ENCODE data around the gene CALCB. TPM values are rescaled to one million over a fixed set of nuclear protein-coding genes. Genes with fewer than 3 reads are reported as not detected.

Gene CALCB
- total RNA-seq, 1 experiment from 2014 or later: not detected

- Histone ChIP-seq H3K23ac (ENCODE audit: insufficient read length, low read depth, low read length) (no peak overlapping the region), H3K4me2 (ENCODE audit: insufficient read depth, insufficient read length, low read length) (no peak overlapping the region), H3K79me2 (ENCODE audit: insufficient read depth, low read length) (no peaks in the 10 kb centered on the region), H4K8ac (replicated peaks; ENCODE audit: insufficient read length, low read depth, low read length) (no peak overlapping the region), H2BK12ac (ENCODE audit: insufficient read length, low read depth, low read length) (no peak overlapping the region), H3K56ac (ENCODE audit: insufficient read length, low read depth, low read length) (no peak overlapping the region), H3K18ac (ENCODE audit: insufficient read length, low read depth, low read length) (no peak overlapping the region), H3T11ph (ENCODE audit: low read length) (no peak overlapping the region), H4K20me1 (ENCODE audit: control insufficient read depth, insufficient read depth, insufficient read length) (no peaks in the 10 kb centered on the region), H3K9ac (ENCODE audit: extremely low read depth, insufficient read length, low read length) (no peak overlapping the region), H2AFZ (ENCODE audit: low read length) (no peak overlapping the region), H4K5ac (ENCODE audit: insufficient read length, low read depth, low read length) (no peak overlapping the region), H3K27me3 (ENCODE audit: insufficient read depth, low read length) (no peaks in the 10 kb centered on the region), H2BK120ac (ENCODE audit: low read depth, low read length, poor library complexity, severe bottlenecking) (no peak overlapping the region), H3K4me1 (ENCODE audit: insufficient read depth, low read length) (no peaks in the 10 kb centered on the region), H3K4ac (ENCODE audit: low read depth, low read length) (no peak overlapping the region), H3K27ac (ENCODE audit: insufficient read length, low read depth, low read length) (no peak overlapping the region), H2BK5ac (ENCODE audit: insufficient read length, low read length) (no peak overlapping the region), H4K91ac (ENCODE audit: insufficient read length, low read depth, low read length) (no peak overlapping the region), H3K14ac (ENCODE audit: insufficient read depth, low read length) (no peak overlapping the region), H2AK5ac (ENCODE audit: insufficient read length, low read length) (no peak overlapping the region), H3K79me1 (ENCODE audit: insufficient read depth, low read depth, low read length, poor library complexity, severe bottlenecking) (no peaks in the 10 kb centered on the region), H2BK20ac (ENCODE audit: low read depth, low read length, poor library complexity, severe bottlenecking) (no peak overlapping the region), H2BK15ac (ENCODE audit: low read depth, low read length) (no peak overlapping the region), H3K23me2 (ENCODE audit: insufficient read length, low read depth, low read length, poor library complexity, severe bottlenecking) (no peaks in the 10 kb centered on the region), H3K9me3 (ENCODE audit: control insufficient read depth, low read depth, low read length) (no peaks in the 10 kb centered on the region)
- Mint-ChIP-seq H3K27ac (no peak overlapping the region), H3K36me3 (ENCODE audit: insufficient read depth in 1 of 3, low read depth in 3 of 3) (peaks cover 0 to 2% (median 0%) of the 10 kb centered on the region in 3 experiments; a peak in 1 of 7 replicates), H3K27me3 (ENCODE audit: low read depth) (no peaks in the 10 kb centered on the region), H3K4me3 (no peak overlapping the region), H3K4me1 (no peaks in the 10 kb centered on the region), H3K9me3 (no peaks in the 10 kb centered on the region)
- no peak for DNase-seq
- TF ChIP-seq, protein P1, sequence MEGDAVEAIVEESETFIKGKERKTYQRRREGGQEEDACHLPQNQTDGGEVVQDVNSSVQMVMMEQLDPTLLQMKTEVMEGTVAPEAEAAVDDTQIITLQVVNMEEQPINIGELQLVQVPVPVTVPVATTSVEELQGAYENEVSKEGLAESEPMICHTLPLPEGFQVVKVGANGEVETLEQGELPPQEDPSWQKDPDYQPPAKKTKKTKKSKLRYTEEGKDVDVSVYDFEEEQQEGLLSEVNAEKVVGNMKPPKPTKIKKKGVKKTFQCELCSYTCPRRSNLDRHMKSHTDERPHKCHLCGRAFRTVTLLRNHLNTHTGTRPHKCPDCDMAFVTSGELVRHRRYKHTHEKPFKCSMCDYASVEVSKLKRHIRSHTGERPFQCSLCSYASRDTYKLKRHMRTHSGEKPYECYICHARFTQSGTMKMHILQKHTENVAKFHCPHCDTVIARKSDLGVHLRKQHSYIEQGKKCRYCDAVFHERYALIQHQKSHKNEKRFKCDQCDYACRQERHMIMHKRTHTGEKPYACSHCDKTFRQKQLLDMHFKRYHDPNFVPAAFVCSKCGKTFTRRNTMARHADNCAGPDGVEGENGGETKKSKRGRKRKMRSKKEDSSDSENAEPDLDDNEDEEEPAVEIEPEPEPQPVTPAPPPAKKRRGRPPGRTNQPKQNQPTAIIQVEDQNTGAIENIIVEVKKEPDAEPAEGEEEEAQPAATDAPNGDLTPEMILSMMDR (conservative IDR thresholded peaks at IDR 0.05): no peak
- no CpG with 5 or more reads among the region's 1 CpG for WGBS (ENCODE audit: extremely low coverage, insufficient read length, low lambda C conversion rate)
These were observed 16.1 kb upstream of the CALCB start for GRCh38 chr11:15057329-15057728.
